MM.1S (cell line): ENCODE results near the gene STAG1.

Experiments
- DNase-seq: peaks from one replicate; pipeline ENCODE4 v3.0.0-alpha.2; 2015
- H2AFZ ChIP-seq: fragments of 300-600 bp; sonication (generic); 2 replicates; pipeline ENCODE4 v1.6.0; 2016; ENCODE audit warnings: antibody characterized with exemption, low read length
- H3F3A ChIP-seq: fragments of 300-600 bp; sonication (generic); 2 replicates; pipeline ENCODE4 v1.6.1; 2016; ENCODE audit warnings: mild to moderate bottlenecking, antibody characterized with exemption, low read length, moderate library complexity, mixed read lengths; ENCODE audit not compliant: insufficient read depth
- H3K27ac ChIP-seq: fragments of 300-600 bp; sonication (generic); 2 replicates; pipeline ENCODE4 v1.5.1; 2016; ENCODE audit warnings: mild to moderate bottlenecking, low read length
- H3K27me3 ChIP-seq: fragments of 300-600 bp; sonication (generic); replicated peaks from 2 replicates; pipeline ENCODE4 v1.6.0; 2016; ENCODE audit warnings: low read length; ENCODE audit not compliant: insufficient read depth
- H3K36me3 ChIP-seq: fragments of 300-600 bp; sonication (generic); replicated peaks from 2 replicates; pipeline ENCODE4 v1.6.1; 2016; ENCODE audit warnings: mild to moderate bottlenecking, low read length, mixed read lengths; ENCODE audit not compliant: insufficient read depth
- H3K4me1 ChIP-seq: fragments of 300-600 bp; sonication (generic); 2 replicates; pipeline ENCODE4 v1.6.1; 2016; ENCODE audit warnings: low read length, mixed read lengths
- H3K4me2 ChIP-seq: fragments of 300-600 bp; sonication (generic); 2 replicates; pipeline ENCODE4 v1.6.0; 2016; ENCODE audit warnings: low read depth, low read length
- H3K4me3 ChIP-seq: fragments of 300-600 bp; sonication (generic); 2 replicates; pipeline ENCODE4 v1.5.1; 2016; ENCODE audit warnings: low read length, mixed read lengths
- H3K79me2 ChIP-seq: fragments of 300-600 bp; sonication (generic); 2 replicates; pipeline ENCODE4 v1.6.1; 2016; ENCODE audit warnings: mixed run types, low read length, mixed read lengths
- H3K9ac ChIP-seq: fragments of 300-600 bp; sonication (generic); 2 replicates; pipeline ENCODE4 v1.6.1; 2016; ENCODE audit warnings: low read length, mixed read lengths
- H3K9me2 ChIP-seq: fragments of 300-600 bp; sonication (generic); replicated peaks from 2 replicates; pipeline ENCODE4 v1.6.1; 2016; ENCODE audit warnings: mild to moderate bottlenecking, low read length, mixed read lengths; ENCODE audit not compliant: insufficient read depth
- H3K9me3 ChIP-seq: fragments of 300-600 bp; sonication (generic); replicated peaks from 2 replicates; pipeline ENCODE4 v1.6.1; 2016; ENCODE audit warnings: mild to moderate bottlenecking, low read length, mixed read lengths; ENCODE audit not compliant: insufficient read depth
- H4K20me1 ChIP-seq: fragments of 300-600 bp; sonication (generic); 2 replicates; pipeline ENCODE4 v1.6.1; 2016; ENCODE audit warnings: mild to moderate bottlenecking, low read length, moderate library complexity, mixed read lengths; ENCODE audit not compliant: insufficient read depth
- EZH2 ChIP-seq: fragments of 300-600 bp; sonication (generic); optimal IDR thresholded peaks from 2 replicates; pipeline ENCODE3; 2017; ENCODE audit warnings: low read depth, mild to moderate bottlenecking, antibody characterized with exemption, low read length, mixed read lengths
- EZH2phosphoT487 ChIP-seq: fragments of 300-600 bp; sonication (generic); IDR thresholded peaks from 2 replicates; pipeline ENCODE4 v1.6.1; 2018; ENCODE audit warnings: antibody characterized with exemption, low read length
- TF ChIP-seq, protein P1 (sequence below): fragments of 300-600 bp; sonication (generic); IDR thresholded peaks from 2 replicates; pipeline ENCODE4 v1.5.1; 2016; ENCODE audit warnings: antibody characterized with exemption, low read length, mixed read lengths

STAG1 gene

DNA sequence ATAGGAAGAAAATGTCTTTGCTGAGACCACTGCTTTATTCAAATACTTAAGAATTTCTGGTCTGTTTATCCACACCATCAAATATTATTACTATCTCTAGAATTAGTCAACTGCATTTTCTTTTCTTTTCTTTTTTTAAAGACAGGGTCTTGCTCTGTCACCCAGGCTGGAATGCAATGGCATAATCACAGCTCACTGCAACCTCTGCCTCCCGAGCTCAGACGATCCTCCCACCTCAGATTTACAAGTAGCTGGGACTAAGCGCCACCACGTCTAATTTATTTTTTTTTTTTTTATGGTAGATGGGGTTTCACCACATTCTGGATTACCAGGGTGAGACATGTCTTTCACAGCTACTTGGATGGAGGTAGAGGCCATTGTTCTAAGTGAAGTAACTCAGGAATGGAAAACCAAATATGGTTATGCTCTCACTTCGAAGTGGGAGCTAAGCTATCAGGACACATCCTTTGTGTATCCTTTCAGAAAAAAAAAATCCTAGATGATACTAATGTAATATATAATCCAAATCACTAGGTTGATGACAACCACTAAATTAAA lies 52.8 kb downstream of the STAG1 start:
- no peak overlapping the region for H3K9ac ChIP-seq
- H3K9me3 ChIP-seq: no peaks in the 10 kb centered on the region
- no peaks in the 10 kb centered on the region for H3K4me1 ChIP-seq
- no peak overlapping the region for H3K27ac ChIP-seq
- H3K36me3 ChIP-seq: 0 out of 2 replicates have a peak, but pooled peaks cover 9% of the 10 kb centered on the region
- H2AFZ ChIP-seq: no peak overlapping the region
- H3K4me3 ChIP-seq: no peak overlapping the region
- no peak for DNase-seq
- TF ChIP-seq EZH2 (no peak), EZH2phosphoT487 (no peak)
- TF ChIP-seq, protein P1, sequence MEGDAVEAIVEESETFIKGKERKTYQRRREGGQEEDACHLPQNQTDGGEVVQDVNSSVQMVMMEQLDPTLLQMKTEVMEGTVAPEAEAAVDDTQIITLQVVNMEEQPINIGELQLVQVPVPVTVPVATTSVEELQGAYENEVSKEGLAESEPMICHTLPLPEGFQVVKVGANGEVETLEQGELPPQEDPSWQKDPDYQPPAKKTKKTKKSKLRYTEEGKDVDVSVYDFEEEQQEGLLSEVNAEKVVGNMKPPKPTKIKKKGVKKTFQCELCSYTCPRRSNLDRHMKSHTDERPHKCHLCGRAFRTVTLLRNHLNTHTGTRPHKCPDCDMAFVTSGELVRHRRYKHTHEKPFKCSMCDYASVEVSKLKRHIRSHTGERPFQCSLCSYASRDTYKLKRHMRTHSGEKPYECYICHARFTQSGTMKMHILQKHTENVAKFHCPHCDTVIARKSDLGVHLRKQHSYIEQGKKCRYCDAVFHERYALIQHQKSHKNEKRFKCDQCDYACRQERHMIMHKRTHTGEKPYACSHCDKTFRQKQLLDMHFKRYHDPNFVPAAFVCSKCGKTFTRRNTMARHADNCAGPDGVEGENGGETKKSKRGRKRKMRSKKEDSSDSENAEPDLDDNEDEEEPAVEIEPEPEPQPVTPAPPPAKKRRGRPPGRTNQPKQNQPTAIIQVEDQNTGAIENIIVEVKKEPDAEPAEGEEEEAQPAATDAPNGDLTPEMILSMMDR: no peak
- no peaks in the 10 kb centered on the region for H3F3A ChIP-seq
- no peak overlapping the region for H3K4me2 ChIP-seq
- H4K20me1 ChIP-seq: peaks cover 6% of the 10 kb centered on the region; the same call in 1 of the 2 replicates
- no peaks in the 10 kb centered on the region for H3K27me3 ChIP-seq
- H3K9me2 ChIP-seq: no peaks in the 10 kb centered on the region
- H3K79me2 ChIP-seq: peaks cover 100% of the 10 kb centered on the region

DNA sequence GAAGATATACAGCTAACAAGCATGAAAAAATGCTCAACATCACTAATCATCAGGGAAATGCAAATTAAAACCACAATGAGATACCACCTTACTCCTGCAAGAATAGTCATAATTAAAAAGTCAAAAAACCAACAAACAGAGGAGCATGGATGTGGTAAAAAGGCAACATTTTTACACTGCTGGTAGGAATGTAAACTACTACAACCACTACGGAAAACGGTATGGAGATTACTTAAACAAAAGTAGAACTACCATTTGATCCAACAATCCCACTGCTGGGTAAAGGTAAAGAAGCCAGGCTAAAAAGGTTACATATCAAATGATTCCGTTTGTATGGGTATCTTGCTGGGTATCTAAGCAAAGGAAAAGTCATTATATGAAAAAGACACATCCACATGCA lies 53.8 kb downstream of the STAG1 start:
- Histone ChIP-seq H3K4me2 (no peak overlapping the region), H3K4me3 (no peak overlapping the region), H3K4me1 (no peaks in the 10 kb centered on the region), H3K36me3 (0 out of 2 replicates have a peak, but pooled peaks cover 9% of the 10 kb centered on the region), H3K9me2 (no peaks in the 10 kb centered on the region), H3K27me3 (no peaks in the 10 kb centered on the region), H2AFZ (no peak overlapping the region), H3F3A (no peaks in the 10 kb centered on the region), H3K27ac (no peak overlapping the region), H3K9me3 (no peaks in the 10 kb centered on the region), H3K79me2 (peaks cover 100% of the 10 kb centered on the region), H3K9ac (no peak overlapping the region), H4K20me1 (peaks cover 4% of the 10 kb centered on the region; the same call in 1 of the 2 replicates)
- DNase-seq: no peak
- TF ChIP-seq, protein P1: no peak
- TF ChIP-seq EZH2phosphoT487 (no peak), EZH2 (no peak)

DNA sequence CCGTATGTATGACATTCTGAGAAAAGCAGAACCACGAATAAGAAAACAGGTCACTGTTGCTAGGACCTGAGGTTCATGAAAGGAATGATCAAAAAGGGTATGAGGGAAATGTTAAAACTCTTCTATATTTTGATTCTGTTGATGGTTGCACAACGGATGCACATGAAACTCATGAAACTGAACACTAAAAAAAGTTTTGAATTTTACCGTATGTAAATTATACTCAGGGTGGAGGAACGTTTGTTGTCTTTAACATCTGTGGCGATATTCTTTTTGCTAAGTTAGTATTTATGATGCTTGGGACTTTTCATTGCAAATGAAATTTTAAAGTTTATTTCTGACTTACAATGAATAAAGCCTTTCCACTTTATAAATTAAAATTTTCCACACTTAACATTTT lies 55.4 kb downstream of the STAG1 start:
- TF ChIP-seq EZH2phosphoT487 (no peak), EZH2 (no peak)
- TF ChIP-seq, protein P1: no peak
- no peak overlapping the region for H3K4me3 ChIP-seq
- H4K20me1 ChIP-seq: no peaks in the 10 kb centered on the region; the same call in 1 of the 2 replicates
- H3K27ac ChIP-seq: no peak overlapping the region
- H2AFZ ChIP-seq: no peak overlapping the region
- H3K36me3 ChIP-seq: 0 out of 2 replicates have a peak, but pooled peaks cover 9% of the 10 kb centered on the region
- no peaks in the 10 kb centered on the region for H3F3A ChIP-seq
- H3K4me1 ChIP-seq: no peaks in the 10 kb centered on the region
- H3K9me2 ChIP-seq: no peaks in the 10 kb centered on the region
- no peaks in the 10 kb centered on the region for H3K9me3 ChIP-seq
- DNase-seq: no peak
- no peaks in the 10 kb centered on the region for H3K27me3 ChIP-seq
- peaks cover 100% of the 10 kb centered on the region for H3K79me2 ChIP-seq
- H3K9ac ChIP-seq: no peak overlapping the region
- H3K4me2 ChIP-seq: no peak overlapping the region
